ENCODE measurements around the gene RALGAPB. TPM values are rescaled to one million over a fixed set of nuclear protein-coding genes. Genes with fewer than 3 reads are reported as not detected.

RALGAPB gene
- 11.9 to 17.4 TPM (median 16.5 TPM) in 5 replicates for total RNA-seq (2022; extraction: Qiagen RNA extraction)

GRCh38 chr20:38472513-38473366 is at the start of gene RALGAPB:
RALGAPB (plus strand) TSS chr20:38472843; CDS start chr20:38488433, 15,590 bp downstream.

DNA sequence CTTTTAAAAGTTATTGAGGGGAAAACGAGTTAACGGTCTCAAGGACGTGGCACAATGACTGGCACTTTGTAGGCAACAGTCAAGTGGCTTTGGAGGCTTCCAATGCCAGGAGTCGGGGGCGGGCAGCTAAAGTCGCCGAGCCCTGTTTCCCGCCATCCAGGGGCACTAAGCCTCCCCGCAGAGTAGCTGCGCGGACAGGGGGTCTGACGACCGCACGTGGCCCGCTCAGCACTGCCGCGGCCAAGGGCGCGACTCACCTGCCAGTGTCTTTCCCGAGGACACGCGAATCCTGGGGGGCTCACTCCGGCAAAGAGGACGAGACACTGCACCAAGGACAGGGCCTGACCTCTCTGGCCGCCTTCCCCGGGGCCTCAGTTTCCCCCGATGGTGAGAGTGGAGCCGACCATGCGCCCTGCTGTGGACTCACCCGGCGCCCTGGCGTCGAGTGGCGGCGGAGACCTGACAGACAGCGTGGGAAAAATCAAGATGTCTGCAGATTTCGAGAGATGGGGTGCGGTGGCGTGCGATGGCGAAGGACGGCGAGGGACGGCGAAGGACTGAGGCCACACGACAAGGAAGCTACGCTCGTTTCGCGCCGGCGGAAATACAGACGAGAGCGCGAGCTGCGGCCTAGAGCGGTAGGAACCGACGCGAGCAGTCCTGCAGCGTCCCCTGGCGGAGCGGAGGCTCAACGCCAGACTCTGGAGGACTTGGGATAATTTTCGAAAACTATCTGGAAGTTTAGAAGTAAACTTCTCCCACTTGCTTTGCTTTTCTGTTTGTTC is 37.7 kb upstream of the RALGAPB start, which contains the start of gene SNHG17:
Gene SNHG17 (minus strand): TSS at position 559 of the 785 bp plus-strand sequence.

DNA sequence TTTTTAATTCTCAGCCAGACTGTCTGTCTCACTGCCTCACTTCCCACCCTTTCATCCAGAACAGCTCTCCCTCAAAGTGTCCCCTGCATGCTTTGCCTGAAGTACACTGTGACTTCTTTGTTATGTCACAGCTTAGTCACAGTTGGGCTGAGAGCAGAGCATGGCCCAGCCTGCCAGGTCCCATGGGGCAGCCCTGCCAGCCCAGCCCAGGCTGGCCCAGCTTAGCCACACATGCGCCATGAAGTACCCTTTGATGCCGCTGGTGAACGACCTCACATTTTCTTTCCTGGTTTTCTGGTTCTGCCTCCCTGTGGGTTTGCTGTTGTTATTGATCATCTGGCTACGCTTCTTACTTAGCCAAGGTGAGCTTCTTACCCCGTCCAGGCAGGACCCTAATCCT is 108.4 kb downstream of the RALGAPB start, which contains the start of gene ADIG:
Gene ADIG (plus strand): TSS at position 185 of the 400 bp plus-strand sequence. CDS start 54 bp downstream, at position 239.

DNA sequence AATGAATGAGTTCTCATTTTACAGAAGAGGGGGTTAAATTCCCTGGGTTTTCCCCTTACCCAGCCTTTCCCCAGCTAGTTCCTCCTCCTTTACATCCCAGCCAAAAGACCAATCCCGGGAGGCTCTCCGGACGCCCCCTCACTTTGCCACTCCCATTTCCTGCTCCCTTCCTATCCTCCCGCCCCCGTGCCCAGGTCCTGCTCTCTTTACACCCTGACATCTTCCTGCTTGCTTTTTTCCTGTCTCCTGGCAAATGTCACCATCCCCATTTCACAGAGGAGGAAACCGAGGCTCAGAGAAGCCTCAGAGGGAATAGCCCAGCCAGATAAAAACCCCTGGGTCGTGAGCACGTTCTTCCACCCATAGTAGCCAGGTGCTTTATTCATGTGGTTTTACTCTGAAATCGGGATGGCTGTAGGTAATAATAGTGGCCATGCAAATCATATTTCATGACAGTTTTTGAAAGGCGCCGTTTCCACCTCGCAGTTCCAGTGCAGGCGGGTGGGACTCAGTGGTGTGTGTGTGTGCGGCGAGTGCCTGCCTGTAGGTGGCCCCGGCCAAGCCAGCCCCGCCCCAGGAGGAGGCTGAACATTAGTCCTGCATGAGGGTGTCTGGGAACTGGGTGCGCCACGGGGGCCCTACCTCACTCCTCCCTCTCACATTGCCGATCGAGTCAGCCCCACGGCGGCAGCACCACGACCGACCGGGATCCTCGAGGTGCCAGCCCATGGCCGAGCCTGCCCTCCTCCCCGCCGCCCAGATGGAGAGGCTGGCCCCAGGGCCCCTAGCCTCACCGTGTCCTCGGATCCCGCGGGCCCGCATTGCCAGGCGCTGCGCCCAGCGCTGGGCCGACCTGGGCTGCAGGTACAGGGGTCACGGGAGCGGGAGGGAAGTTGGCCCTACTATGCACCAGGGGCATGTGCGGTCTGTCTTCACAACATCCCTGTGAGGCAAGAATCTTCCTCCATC is 128.9 kb downstream of the RALGAPB start, which contains the start of gene ARHGAP40:
Gene ARHGAP40 (plus strand): TSS at position 594 of the 969 bp plus-strand sequence.

Other genes starting within 250 kb of the RALGAPB start
- 0.06 to 0.19 TPM (median 0.13 TPM) in 5 replicates for gene KIAA1755, start 212.1 kb upstream of the RALGAPB start, total RNA-seq (2022; extraction: Qiagen RNA extraction)
- not detected in 5 replicates for gene BPI, start 168.7 kb upstream of the RALGAPB start, total RNA-seq (2022; extraction: Qiagen RNA extraction)
- gene LBP, start 126.4 kb upstream of the RALGAPB start, total RNA-seq (2022; extraction: Qiagen RNA extraction), result 0.97 to 1.8 TPM (median 1.2 TPM) in 5 replicates
- 171 to 205 TPM (median 198 TPM) in 5 replicates for gene SNHG17, start 37.5 kb upstream of the RALGAPB start, total RNA-seq (2022; extraction: Qiagen RNA extraction)
- gene ADIG, start 108.4 kb downstream of the RALGAPB start, total RNA-seq (2022; extraction: Qiagen RNA extraction), result not detected in 5 replicates
- 0.02 TPM in 1 of 5 replicates, not detected in the others for gene ARHGAP40, start 129.0 kb downstream of the RALGAPB start, total RNA-seq (2022; extraction: Qiagen RNA extraction)

All from A549 treated with CORT108297 at 1 μM for 4 hours (cell line).